SJCRH30 (cell line): ENCODE data around the gene HSD17B1. TPM values are rescaled to one million over a fixed set of nuclear protein-coding genes. Genes with fewer than 3 reads are reported as not detected.
"Not testable (repeated sequence)": the region's sequence is repeated elsewhere in the genome, so short reads cannot be mapped to it uniquely, and the experiment has no call there.

Experiments
- DNase-seq, 2 experiments: peaks; one replicate each; pipeline ENCODE4 v3.0.0-alpha.2; 2015 to 2020
- H3K27ac ChIP-seq: fragments of 250-450 bp; sonication (Bioruptor Pico); 2 replicates; pipeline ENCODE4 v1.5.1; 2020; ENCODE audit warnings: mild to moderate bottlenecking, moderate library complexity
- H3K27me3 ChIP-seq: fragments of 250-450 bp; sonication (Bioruptor Pico); 2 replicates; pipeline ENCODE4 v1.5.1; 2020; ENCODE audit warnings: mild to moderate bottlenecking, moderate library complexity
- H3K36me3 ChIP-seq: fragments of 250-450 bp; sonication (Bioruptor Pico); 2 replicates; pipeline ENCODE4 v1.5.1; 2020; ENCODE audit warnings: mild to moderate bottlenecking, moderate library complexity
- H3K4me1 ChIP-seq: fragments of 250-450 bp; sonication (Bioruptor Pico); 2 replicates; pipeline ENCODE4 v1.5.1; 2020; ENCODE audit warnings: mild to moderate bottlenecking, moderate library complexity
- H3K4me3 ChIP-seq: fragments of 250-450 bp; sonication (Bioruptor Pico); 2 replicates; pipeline ENCODE4 v1.5.1; 2020; ENCODE audit warnings: mild to moderate bottlenecking, moderate library complexity
- H3K9me3 ChIP-seq: fragments of 250-450 bp; sonication (Bioruptor Pico); replicated peaks from 2 replicates; pipeline ENCODE4 v1.5.1; 2020; ENCODE audit warnings: mild to moderate bottlenecking, moderate library complexity
- total RNA-seq: library from RNA; depleted of rRNA; stranded (reverse); fragments of >200 nt; shearing (Covaris generic); gene quantifications from 2 replicates; pipeline ENCODE4 v1.2.3, GENCODE V29; 2014

The HSD17B1 gene
- total RNA-seq, 1 experiment from 2014 or later = 0.73 TPM

DNA sequence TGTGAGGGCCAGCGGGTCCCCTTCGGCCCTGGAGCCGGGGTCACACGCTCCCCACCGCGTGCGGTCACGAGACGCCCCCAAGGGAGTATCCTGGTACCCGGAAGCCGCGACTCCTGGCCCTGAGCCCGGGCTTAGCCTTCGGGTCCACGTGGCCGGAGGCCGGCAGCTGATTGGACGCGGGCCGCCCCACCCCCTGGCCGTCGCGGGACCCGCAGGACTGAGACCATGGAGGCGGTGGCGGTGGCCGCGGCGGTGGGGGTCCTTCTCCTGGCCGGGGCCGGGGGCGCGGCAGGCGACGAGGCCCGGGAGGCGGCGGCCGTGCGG, 16.7 kb upstream of the HSD17B1 start, which contains the start of gene NAGLU:
Gene NAGLU (plus strand): TSS at position 194 of the 324 bp plus-strand sequence. CDS start 32 bp downstream, at position 226.
- Histone ChIP-seq H3K27ac (peak within 1 kb of the TSS; percentile 98), H3K9me3 (no peaks in the 10 kb centered on the region), H3K36me3 (no peaks in the 10 kb centered on the region), H3K27me3 (no peaks in the 10 kb centered on the region), H3K4me1 (peaks cover 15% of the 10 kb centered on the region), H3K4me3 (peak within 1 kb of the TSS; percentile 63)
- peak; percentile 97 to 98 for DNase-seq

DNA sequence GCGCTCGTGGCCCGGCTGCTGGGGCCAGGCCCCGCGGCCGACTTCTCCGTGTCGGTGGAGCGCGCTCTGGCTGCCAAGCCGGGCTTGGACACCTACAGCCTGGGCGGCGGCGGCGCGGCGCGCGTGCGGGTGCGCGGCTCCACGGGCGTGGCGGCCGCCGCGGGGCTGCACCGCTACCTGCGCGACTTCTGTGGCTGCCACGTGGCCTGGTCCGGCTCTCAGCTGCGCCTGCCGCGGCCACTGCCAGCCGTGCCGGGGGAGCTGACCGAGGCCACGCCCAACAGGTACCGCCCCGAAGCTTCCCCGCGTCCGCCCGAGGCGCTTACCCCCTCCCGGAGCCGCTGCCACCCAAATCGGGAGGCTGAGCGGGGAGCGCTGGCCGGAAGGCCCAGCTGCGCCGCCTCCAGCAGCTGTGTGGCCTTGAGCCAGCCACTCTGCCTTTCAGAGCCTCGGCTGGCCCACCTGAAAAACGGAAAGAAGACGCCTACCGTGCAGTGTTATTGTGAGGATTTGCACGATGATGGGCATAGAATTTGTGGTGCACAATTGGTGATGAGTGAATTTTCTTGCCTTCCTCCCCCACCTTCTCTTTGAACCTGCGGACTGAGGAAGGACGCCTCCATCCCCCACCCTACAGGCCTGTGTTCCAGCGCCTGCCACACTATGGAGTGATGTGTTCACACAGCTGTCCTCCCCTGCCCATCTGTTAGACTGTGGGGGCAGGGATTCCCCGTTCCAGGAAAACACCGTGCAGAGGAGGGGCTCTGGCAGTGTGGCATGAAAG, 16.2 kb upstream of the HSD17B1 start:
- Histone ChIP-seq H3K36me3 (peaks cover 3% of the 10 kb centered on the region; the same call in 1 of the 2 replicates), H3K4me3 (peak overlapping the region; percentile 63), H3K27ac (peak overlapping the region; percentile 98), H3K27me3 (no peaks in the 10 kb centered on the region), H3K9me3 (no peaks in the 10 kb centered on the region), H3K4me1 (peaks cover 15% of the 10 kb centered on the region)
- peak; percentile 96 to 97 for DNase-seq

DNA sequence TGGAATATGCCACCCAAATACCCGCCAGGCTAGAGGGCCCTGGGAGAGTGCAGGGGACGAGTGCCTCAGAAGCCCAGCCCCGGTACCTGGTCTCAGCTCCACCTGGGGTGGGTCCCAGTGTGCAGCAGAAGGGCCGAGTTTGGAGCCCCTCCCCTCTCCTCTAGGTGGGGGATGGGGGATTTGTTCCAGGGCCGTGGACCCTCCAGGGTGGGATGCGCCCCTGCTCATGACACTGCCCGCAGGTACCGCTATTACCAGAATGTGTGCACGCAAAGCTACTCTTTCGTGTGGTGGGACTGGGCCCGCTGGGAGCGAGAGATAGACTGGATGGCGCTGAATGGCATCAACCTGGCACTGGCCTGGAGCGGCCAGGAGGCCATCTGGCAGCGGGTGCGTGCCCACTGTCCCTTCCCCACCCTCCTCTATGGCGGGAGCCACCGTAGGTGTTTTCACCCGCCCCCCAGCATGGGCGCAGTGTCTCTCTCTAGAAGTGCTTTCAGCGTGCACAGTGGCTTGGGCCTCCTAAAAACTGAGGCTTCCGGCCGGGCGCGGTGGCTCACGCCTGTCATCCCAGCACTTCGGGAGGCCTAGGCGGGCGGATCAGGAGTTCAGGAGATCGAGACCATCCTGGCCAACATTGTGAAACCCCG, 15.4 kb upstream of the HSD17B1 start:
- H3K4me1 ChIP-seq = peaks cover 15% of the 10 kb centered on the region
- no peaks in the 10 kb centered on the region for H3K9me3 ChIP-seq
- no peaks in the 10 kb centered on the region for H3K27me3 ChIP-seq
- peak overlapping the region; percentile 63 for H3K4me3 ChIP-seq
- H3K27ac ChIP-seq = peak overlapping the region; percentile 98
- H3K36me3 ChIP-seq = peaks cover 3% of the 10 kb centered on the region; the same call in 1 of the 2 replicates
- DNase-seq = no peak

DNA sequence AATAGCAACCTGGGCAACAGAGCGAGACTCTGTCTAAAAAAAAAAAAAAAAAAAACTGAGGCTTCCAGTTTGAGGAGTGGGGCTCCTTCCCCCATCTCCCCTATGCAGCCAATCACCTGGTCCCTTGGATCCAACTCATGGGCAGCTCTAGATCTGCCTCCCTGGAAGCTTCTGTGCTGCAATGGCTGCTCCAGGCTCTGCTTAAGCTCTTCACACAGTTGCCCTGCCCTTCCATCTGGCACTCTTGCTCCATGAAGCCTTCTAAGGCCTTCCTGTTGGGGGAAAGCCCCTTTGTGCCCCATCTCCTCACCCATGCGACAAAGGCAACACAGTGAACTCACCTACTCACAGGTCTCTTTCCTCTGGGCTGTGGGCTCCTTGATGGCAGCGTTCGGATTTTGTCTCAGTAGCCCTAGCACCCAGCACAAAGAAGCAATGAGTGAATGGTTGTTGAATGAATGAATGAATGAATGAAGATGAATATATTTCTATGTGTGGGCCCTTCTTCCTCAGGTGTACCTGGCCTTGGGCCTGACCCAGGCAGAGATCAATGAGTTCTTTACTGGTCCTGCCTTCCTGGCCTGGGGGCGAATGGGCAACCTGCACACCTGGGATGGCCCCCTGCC, 14.8 kb upstream of the HSD17B1 start:
- peaks cover 15% of the 10 kb centered on the region for H3K4me1 ChIP-seq

DNA sequence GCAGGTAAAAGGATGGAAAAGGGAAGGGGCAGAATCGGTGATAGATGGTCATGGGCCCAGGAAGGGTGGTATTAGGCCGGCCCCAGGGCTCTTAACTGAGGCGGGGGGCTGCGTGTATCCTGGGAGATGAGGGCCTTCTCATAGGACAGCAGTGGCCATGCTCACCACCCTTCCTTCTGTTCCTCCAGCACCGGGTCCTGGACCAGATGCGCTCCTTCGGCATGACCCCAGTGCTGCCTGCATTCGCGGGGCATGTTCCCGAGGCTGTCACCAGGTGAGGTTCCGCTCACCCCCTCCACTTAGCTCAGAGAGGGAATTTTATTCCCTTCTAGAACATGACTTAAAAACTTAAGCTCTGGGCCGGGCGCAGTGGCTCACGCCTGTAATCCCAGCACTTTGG, 14.2 kb upstream of the HSD17B1 start:
- no peaks in the 10 kb centered on the region for H3K27me3 ChIP-seq
- H3K4me1 ChIP-seq = peaks cover 15% of the 10 kb centered on the region
- no peaks in the 10 kb centered on the region for H3K9me3 ChIP-seq
- H3K27ac ChIP-seq = no peak overlapping the region
- no peak for DNase-seq
- H3K4me3 ChIP-seq = no peak overlapping the region
- H3K36me3 ChIP-seq = peaks cover 5% of the 10 kb centered on the region

More for the DNA sequence above, 14.8 kb upstream of the HSD17B1 start:
- Histone ChIP-seq H3K9me3 (no peaks in the 10 kb centered on the region), H3K36me3 (peaks cover 5% of the 10 kb centered on the region; the same call in 1 of the 2 replicates), H3K4me3 (no peak overlapping the region), H3K27ac (peak overlapping the region; percentile 98), H3K27me3 (no peaks in the 10 kb centered on the region)
- no peak for DNase-seq

DNA sequence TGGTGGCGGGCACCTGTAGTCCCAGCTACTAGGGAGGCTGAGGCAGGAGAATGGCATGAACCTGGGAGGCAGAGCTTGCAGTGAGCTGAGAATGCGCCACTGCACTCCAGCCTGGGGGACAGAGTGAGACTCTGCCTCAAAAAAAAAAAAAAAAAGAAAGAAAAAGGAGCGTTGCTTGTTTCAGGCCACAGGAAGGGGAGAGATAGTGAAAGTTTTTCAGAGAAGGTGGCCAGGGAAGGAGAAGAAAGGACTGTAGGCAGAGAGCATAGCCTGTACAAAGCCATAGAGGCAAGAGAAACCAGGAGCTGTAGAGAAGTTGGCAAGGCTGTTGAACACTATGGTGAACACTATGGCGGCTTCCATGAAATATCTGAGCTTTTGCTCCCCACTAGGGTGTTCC, 12.2 kb upstream of the HSD17B1 start:
- not testable (repeated sequence) for H3K4me3 ChIP-seq, H3K27me3 ChIP-seq, DNase-seq, H3K9me3 ChIP-seq, H3K27ac ChIP-seq, H3K36me3 ChIP-seq, H3K4me1 ChIP-seq

DNA sequence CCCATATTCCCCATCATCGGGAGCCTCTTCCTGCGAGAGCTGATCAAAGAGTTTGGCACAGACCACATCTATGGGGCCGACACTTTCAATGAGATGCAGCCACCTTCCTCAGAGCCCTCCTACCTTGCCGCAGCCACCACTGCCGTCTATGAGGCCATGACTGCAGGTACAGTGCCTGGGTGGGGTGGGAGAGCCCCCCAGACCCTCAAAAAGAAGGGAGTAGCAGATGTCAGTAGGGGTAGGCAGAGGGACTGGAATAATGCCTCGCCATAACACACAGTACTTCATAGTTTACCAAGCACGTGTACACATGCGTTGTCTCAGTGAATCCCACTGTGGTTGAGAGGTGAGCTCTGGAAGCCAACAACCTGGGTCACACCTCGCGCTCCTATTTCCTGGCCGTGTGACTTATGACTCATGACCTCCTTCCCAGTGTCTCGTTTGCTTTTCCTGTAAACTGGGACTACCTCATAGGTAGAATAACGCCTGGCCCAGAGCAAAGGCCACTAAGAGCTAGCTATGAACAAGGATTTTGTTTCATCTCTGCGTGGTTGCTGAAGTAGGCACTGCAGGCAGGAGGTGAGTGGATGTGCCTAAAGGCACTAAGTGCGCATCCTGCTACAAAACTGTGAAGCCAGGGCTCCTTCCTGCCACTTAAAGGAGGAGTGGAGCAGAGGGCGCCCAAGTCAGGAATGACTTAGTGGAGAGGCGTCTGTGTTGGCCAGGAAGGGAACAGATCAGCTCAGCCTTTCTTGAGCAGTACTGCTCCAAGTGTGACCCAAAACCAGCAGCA, 11.5 kb upstream of the HSD17B1 start:
- Histone ChIP-seq H3K9me3 (no peaks in the 10 kb centered on the region), H3K27ac (no peak overlapping the region), H3K4me3 (no peak overlapping the region), H3K27me3 (no peaks in the 10 kb centered on the region), H3K4me1 (peaks cover 6% of the 10 kb centered on the region; the same call in 1 of the 2 replicates), H3K36me3 (peaks cover 5% of the 10 kb centered on the region)
- no peak for DNase-seq

DNA sequence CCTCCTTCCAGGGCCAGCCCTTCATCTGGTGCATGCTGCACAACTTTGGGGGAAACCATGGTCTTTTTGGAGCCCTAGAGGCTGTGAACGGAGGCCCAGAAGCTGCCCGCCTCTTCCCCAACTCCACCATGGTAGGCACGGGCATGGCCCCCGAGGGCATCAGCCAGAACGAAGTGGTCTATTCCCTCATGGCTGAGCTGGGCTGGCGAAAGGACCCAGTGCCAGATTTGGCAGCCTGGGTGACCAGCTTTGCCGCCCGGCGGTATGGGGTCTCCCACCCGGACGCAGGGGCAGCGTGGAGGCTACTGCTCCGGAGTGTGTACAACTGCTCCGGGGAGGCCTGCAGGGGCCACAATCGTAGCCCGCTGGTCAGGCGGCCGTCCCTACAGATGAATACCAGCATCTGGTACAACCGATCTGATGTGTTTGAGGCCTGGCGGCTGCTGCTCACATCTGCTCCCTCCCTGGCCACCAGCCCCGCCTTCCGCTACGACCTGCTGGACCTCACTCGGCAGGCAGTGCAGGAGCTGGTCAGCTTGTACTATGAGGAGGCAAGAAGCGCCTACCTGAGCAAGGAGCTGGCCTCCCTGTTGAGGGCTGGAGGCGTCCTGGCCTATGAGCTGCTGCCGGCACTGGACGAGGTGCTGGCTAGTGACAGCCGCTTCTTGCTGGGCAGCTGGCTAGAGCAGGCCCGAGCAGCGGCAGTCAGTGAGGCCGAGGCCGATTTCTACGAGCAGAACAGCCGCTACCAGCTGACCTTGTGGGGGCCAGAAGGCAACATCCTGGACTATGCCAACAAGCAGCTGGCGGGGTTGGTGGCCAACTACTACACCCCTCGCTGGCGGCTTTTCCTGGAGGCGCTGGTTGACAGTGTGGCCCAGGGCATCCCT, 9.3 kb upstream of the HSD17B1 start:
- Histone ChIP-seq H3K4me1 (no peaks in the 10 kb centered on the region), H3K27ac (no peak overlapping the region), H3K4me3 (no peak overlapping the region), H3K27me3 (no peaks in the 10 kb centered on the region), H3K36me3 (peaks cover 5% of the 10 kb centered on the region), H3K9me3 (no peaks in the 10 kb centered on the region)
- no peak for DNase-seq

DNA sequence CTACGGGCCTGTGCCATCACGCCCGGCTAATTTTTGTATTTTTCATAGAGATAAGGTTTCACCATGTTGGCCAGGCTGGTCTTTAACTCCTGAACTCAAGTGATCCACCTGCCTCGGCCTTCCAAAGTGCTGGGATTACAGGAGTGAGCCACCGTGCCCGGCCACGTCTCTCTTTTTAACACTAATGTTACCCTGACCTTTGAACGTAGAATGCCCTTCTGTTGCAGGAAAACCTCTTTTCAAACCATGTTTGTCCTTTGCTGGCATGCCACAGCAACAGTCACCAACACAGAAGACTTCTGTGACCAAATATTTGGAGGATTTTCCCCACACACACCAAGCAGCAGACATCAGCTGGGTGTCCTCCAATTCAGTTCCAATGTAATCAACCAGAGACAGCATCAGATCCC, 7.8 kb upstream of the HSD17B1 start:
- no peak overlapping the region for H3K4me3 ChIP-seq
- no peak overlapping the region for H3K27ac ChIP-seq
- no peaks in the 10 kb centered on the region for H3K27me3 ChIP-seq
- H3K36me3 ChIP-seq = peaks cover 5% of the 10 kb centered on the region
- no peaks in the 10 kb centered on the region for H3K9me3 ChIP-seq
- no peak for DNase-seq
- H3K4me1 ChIP-seq = no peaks in the 10 kb centered on the region

DNA sequence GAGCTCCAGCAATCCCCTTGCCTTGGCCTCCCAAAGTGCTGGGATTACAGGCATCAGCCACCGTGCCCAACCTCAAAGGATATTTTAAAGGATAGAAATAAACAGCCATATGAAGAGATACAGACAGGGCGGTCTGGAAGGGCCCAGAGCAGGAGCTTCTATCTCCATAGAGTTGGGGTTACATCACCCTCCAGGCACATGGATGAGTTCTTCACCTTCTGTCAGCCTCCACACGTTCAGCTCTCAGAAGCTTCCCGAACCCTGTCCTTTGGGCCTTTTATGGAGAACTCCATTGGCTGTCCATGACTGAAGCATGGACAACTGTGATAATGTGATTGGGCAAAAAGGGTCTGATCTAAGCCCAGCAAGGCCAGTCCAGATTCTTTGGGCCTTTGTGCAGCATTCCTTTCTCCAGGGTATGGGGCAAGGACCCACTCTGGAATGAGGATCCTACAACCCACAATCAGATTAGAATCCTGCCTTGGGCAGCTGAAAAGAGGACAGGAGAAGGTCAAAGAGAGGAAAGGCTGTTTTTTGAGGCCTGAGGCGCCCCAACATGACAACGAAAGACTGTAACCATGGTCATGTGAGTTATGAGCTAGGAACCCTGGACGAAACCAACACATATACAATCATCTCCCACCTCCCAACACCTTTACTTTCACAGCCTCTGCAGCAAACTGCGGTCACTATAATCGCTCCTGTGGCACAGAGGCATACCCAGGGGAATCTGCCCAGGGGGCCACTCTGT, 6.8 kb upstream of the HSD17B1 start:
- H3K27ac ChIP-seq, DNase-seq, H3K36me3 ChIP-seq, H3K4me3 ChIP-seq, H3K27me3 ChIP-seq, H3K9me3 ChIP-seq, H3K4me1 ChIP-seq: not testable (repeated sequence)

DNA sequence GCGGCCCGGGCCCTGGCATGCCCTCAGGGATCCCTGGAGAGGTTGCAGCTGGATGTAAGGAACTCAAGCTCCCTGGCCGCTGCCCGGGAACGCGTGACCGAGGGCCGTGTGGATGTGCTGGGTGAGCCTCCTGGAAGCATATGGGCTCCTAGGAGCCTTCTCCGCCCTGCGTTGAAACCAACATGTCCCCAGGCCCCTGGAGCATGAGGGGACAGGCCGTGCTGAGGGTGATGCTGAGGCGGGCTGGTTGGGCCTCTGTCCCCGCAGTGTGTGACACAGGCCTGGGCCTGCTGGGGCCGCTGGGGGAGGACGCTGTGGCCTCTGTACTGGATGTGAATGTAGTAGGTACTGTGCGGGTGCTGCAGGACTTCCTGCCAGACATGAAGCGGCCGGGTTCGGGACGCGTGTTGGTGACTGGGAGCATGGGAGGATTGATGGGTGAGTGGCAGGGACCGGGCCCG, 5.7 kb upstream of the HSD17B1 start:
- Histone ChIP-seq H3K9me3 (no peaks in the 10 kb centered on the region), H3K4me3 (no peak overlapping the region), H3K27ac (no peak overlapping the region), H3K4me1 (no peaks in the 10 kb centered on the region), H3K27me3 (no peaks in the 10 kb centered on the region), H3K36me3 (peaks cover 2% of the 10 kb centered on the region; the same call in 1 of the 2 replicates)
- DNase-seq = no peak

DNA sequence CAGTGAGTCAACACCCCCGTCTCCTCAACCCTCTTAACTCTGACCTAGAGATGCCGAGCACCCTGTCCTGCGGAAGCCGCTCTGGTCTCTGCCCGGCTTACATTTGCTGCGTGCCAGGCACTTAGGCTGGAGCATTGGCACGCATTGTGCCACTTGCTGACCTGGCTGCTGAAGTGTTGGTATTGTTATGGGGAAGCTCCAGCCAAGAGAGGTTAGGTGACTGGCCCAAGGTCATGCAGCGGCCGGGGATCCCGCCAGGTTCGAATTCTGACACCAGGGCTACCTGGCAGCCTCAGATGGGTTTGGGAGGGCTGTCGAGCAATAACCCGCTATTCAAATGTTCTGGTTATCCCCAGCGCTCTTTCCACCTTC, 5.0 kb upstream of the HSD17B1 start:
- Histone ChIP-seq H3K36me3 (no peaks in the 10 kb centered on the region; the same call in 1 of the 2 replicates), H3K4me3 (no peak overlapping the region), H3K9me3 (no peaks in the 10 kb centered on the region), H3K27me3 (no peaks in the 10 kb centered on the region), H3K4me1 (no peaks in the 10 kb centered on the region), H3K27ac (no peak overlapping the region)
- DNase-seq = no peak
